Measurements from ENCODE around the gene MAP4K2. TPM values are rescaled to one million over a fixed set of nuclear protein-coding genes. Genes with fewer than 3 reads are reported as not detected.

Gene MAP4K2
- total and polyA plus RNA-seq, 2 of the 8 experiments (the other 6 are each of a cell fraction or from before 2014, with no cell fraction given) = 20.1 to 20.7 TPM

DNA sequence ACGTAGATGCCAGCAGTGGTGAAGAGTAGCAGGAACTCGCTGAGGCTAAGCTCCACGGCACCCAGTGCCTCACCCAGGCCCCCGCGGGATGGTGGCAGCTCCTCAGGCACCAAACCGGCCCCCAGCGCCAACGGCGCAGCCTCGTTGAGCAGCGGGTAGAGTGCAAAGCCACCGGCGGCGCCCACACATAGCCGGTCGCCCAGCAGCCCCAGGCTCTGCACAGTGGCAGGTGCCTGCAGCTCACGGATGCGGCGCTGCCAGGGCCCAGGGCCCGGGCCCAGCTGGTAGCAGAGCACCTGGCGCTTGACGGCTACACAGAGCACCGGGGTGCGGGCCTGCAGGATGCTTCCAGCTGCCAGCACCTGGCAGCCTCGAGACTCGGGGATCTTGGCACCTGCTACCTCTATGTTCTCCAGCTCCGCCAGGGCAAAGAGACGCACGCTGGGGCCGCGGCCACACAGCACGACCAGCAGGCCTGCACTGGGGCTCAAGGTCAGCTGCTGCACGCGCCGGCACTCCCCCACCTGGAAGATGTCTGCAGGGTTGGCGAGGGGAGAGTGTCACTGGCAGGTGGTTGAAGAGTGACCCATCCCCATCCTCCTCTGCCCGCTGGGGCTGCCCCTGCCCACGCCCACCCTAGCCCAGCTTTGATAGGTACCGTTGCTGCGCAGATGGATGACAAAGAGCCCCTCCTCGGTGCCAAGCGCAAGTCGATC, 26.7 kb upstream of the MAP4K2 start:
- no peaks in the 10 kb centered on the region for H3K27me3 ChIP-seq (replicated peaks in 1 of 4; ENCODE audit: control insufficient read depth in 3 of 4, extremely low read depth in 1 of 4, insufficient read depth in 3 of 4, low read length in 3 of 4)
- no peak for FAIRE-seq
- ChIA-PET POLR2A (ENCODE audit: partially characterized antibody) (interaction anchor here (1.2 to 1.5 kb wide), 4 partner anchors 11 to 77 kb away, joined by 3 read pairs; no protein-coding TSS in a partner anchor), CTCF (ENCODE audit: partially characterized antibody) (interaction anchor here (0.6 to 1.9 kb wide), 7 partner anchors 10 to 876 kb away, joined by 3 to 6 read pairs (median 4); no protein-coding TSS in a partner anchor)
- H4K20me1 ChIP-seq (replicated peaks in 1 of 2; ENCODE audit: control insufficient read depth in 1 of 2, insufficient read depth in 2 of 2, low read length in 2 of 2) = peaks cover 6 to 7% of the 10 kb centered on the region in 2 experiments
- no peak overlapping the region for H3K23ac ChIP-seq (ENCODE audit: insufficient read length)
- H3K4me1 ChIP-seq (replicated peaks in 1 of 4; ENCODE audit: control insufficient read depth in 3 of 4, insufficient read depth in 4 of 4, low read length in 3 of 4) = no peaks in the 10 kb centered on the region
- no peak overlapping the region for H3K4ac ChIP-seq (replicated peaks; ENCODE audit: insufficient read length, low read depth, low read length)
- H2AFZ ChIP-seq (ENCODE audit: low read length) = no peak overlapping the region
- DNase-seq (ENCODE audit: low read depth in 1 of 2, low spot score in 2 of 2) = no peak
- peaks cover 5 to 35% (median 15%) of the 10 kb centered on the region in 4 experiments; a peak in 5 of 8 replicates for H3K36me3 ChIP-seq (ENCODE audit: control insufficient read depth in 2 of 4, insufficient read depth in 4 of 4, low read length in 3 of 4)
- no peak overlapping the region for H4K91ac ChIP-seq (replicated peaks; ENCODE audit: insufficient read length, low read length)
- H3K18ac ChIP-seq (ENCODE audit: extremely low read depth, low read length) = no peak overlapping the region
- H4K5ac ChIP-seq (ENCODE audit: insufficient read length, low read depth, low read length) = no peak overlapping the region
- H3K56ac ChIP-seq (replicated peaks; ENCODE audit: insufficient read length, low read depth, low read length) = no peak overlapping the region
- no peak overlapping the region for H2BK5ac ChIP-seq (ENCODE audit: low read depth, low read length)
- no peak overlapping the region for H3K27ac ChIP-seq (ENCODE audit: low read depth, low read length)
- H2BK120ac ChIP-seq (replicated peaks; ENCODE audit: low read depth, low read length) = no peak overlapping the region
- no peak overlapping the region for H2BK12ac ChIP-seq (ENCODE audit: low read depth, low read length)
- no peaks in the 10 kb centered on the region for H3K79me2 ChIP-seq (ENCODE audit: control insufficient read depth in 1 of 2, insufficient read depth in 2 of 2, low read length in 2 of 2)
- H3K4me2 ChIP-seq (ENCODE audit: insufficient read depth in 1 of 2, low read depth in 2 of 2, low read length in 2 of 2) = no peak overlapping the region
- no peaks in the 10 kb centered on the region for H3K9me3 ChIP-seq (ENCODE audit: insufficient read depth in 2 of 2, low read depth in 1 of 2, low read length in 1 of 2)
- no peak overlapping the region for H2AK5ac ChIP-seq (ENCODE audit: low read depth, low read length)
- H2BK20ac ChIP-seq (ENCODE audit: low read length) = no peak overlapping the region
- H3K14ac ChIP-seq (ENCODE audit: insufficient read length) = no peak overlapping the region
- H4K8ac ChIP-seq (ENCODE audit: extremely low read depth, insufficient read depth, low read length) = no peak overlapping the region
- no peak overlapping the region for H3K4me3 ChIP-seq (ENCODE audit: extremely low read depth in 1 of 4, insufficient read depth in 2 of 4, low read depth in 3 of 4, low read length in 4 of 4)
- no peak overlapping the region for H3K9ac ChIP-seq (replicated peaks in 1 of 4; ENCODE audit: extremely low read depth in 1 of 4, low read depth in 3 of 4, low read length in 3 of 4)
- TF ChIP-seq E2F6 (IDR thresholded peaks at IDR 0.05) (no peak), YY1 (IDR thresholded peaks at IDR 0.05; ENCODE audit: low read depth, low read length) (no peak), TAF1 (IDR thresholded peaks at IDR 0.05; ENCODE audit: low read depth, low read length) (no peak), POLR2AphosphoS5 (IDR thresholded peaks at IDR 0.05; ENCODE audit: low read depth, low read length) (no peak), CEBPB (IDR thresholded peaks at IDR 0.05; ENCODE audit: low read depth, low read length) (no peak), ASH2L (IDR thresholded peaks at IDR 0.05; ENCODE audit: low read length) (no peak)
- WGBS, 2 experiments (ENCODE audit: extremely low coverage in 1 of 2, insufficient coverage in 1 of 2, insufficient read length in 1 of 2, insufficient replicate concordance in 2 of 2, low coverage in 1 of 2, low lambda C conversion rate in 2 of 2, missing lambda C conversion rate in 1 of 2) = 94% methylated on average over 39 of the region's 43 CpGs; no CpG with 5 or more reads in 1 of the 2 experiments
- H3K23me2 ChIP-seq (ENCODE audit: low read depth, low read length) = no peaks in the 10 kb centered on the region; the same call in 1 of the 2 replicates
- no peak overlapping the region for H2BK15ac ChIP-seq (ENCODE audit: low read length)
- H3K79me1 ChIP-seq (ENCODE audit: low read depth, low read length) = no peaks in the 10 kb centered on the region

Measured in H1 (cell line).